ENCODE data around the gene ADAM23.

ADAM23 gene

GRCh38 chr2:206563374-206563773, 120.0 kb downstream of the ADAM23 start:
- TF ChIP-seq CTCF (IDR thresholded peaks at IDR 0.05; ENCODE audit: control extremely low read depth, extremely low read depth, low read depth, missing control alignments) = no peak
- ChIA-PET CTCF (no interaction called here), POLR2A (no interaction called here)
- no peak for DNase-seq (ENCODE audit: extremely low spot score)

GRCh38 chr2:206565666-206566065, 122.3 kb downstream of the ADAM23 start:
- CTCF ChIA-PET = interaction anchor here (1.5 to 2.6 kb wide), 2 partner anchors 9 to 14 kb away, joined by 3 to 8 read pairs; no protein-coding TSS in a partner anchor
- DNase-seq (ENCODE audit: extremely low spot score) = no peak
- TF ChIP-seq CTCF (IDR thresholded peaks at IDR 0.05; ENCODE audit: control extremely low read depth, extremely low read depth, low read depth, missing control alignments) = no peak
- POLR2A ChIA-PET = no interaction called here

GRCh38 chr2:206569470-206569869, 126.1 kb downstream of the ADAM23 start:
- POLR2A ChIA-PET = no interaction called here
- TF ChIP-seq CTCF (IDR thresholded peaks at IDR 0.05; ENCODE audit: control extremely low read depth, extremely low read depth, low read depth, missing control alignments) = no peak
- no peak for DNase-seq (ENCODE audit: extremely low spot score)
- CTCF ChIA-PET = interaction anchor here (1.4 kb wide), 1 partner anchor 10 kb away, joined by 4 read pairs; no protein-coding TSS in a partner anchor

- POLR2A ChIA-PET = no interaction called here
- TF ChIP-seq CTCF (IDR thresholded peaks at IDR 0.05; ENCODE audit: control extremely low read depth, extremely low read depth, low read depth, missing control alignments) = no peak
- DNase-seq (ENCODE audit: extremely low spot score) = no peak
- CTCF ChIA-PET = interaction anchor here (1.0 to 1.6 kb wide), 3 partner anchors 11 to 31 kb away, joined by 3 to 4 read pairs (median 3); no protein-coding TSS in a partner anchor
Observed at GRCh38 chr2:206570199-206570598, 126.9 kb downstream of the ADAM23 start.

GRCh38 chr2:206572725-206573124, 129.4 kb downstream of the ADAM23 start:
- TF ChIP-seq CTCF (IDR thresholded peaks at IDR 0.05; ENCODE audit: control extremely low read depth, extremely low read depth, low read depth, missing control alignments) = no peak
- ChIA-PET POLR2A (no interaction called here), CTCF (no interaction called here)
- DNase-seq (ENCODE audit: extremely low spot score) = no peak

GRCh38 chr2:206573793-206574192, 130.5 kb downstream of the ADAM23 start:
- TF ChIP-seq CTCF (IDR thresholded peaks at IDR 0.05; ENCODE audit: control extremely low read depth, extremely low read depth, low read depth, missing control alignments) = no peak
- DNase-seq (ENCODE audit: extremely low spot score) = no peak
- POLR2A ChIA-PET = no interaction called here
- CTCF ChIA-PET = no interaction called here

Measured in GM10248 (cell line).